ENCODE data around the gene PSD2. TPM values are rescaled to one million over a fixed set of nuclear protein-coding genes. Genes with fewer than 3 reads are reported as not detected.

Gene PSD2
- total RNA-seq, 6 experiments from 2014 or later = 0.04 to 0.07 (median 0.07) TPM; not detected in 3

GRCh38 chr5:139842321-139842720 lies 46.7 kb downstream of the PSD2 start:
- H3K4me1 ChIP-seq = no peaks in the 10 kb centered on the region
- H3K27me3 ChIP-seq = no peaks in the 10 kb centered on the region
- H3K27ac ChIP-seq = no peak overlapping the region
- TF ChIP-seq CTCF (IDR thresholded peaks at IDR 0.05) = no peak
- ATAC-seq = no peak
- H3K4me3 ChIP-seq = no peak overlapping the region
- H3K9me3 ChIP-seq = no peaks in the 10 kb centered on the region
- peak in 1 of 3 donors; percentile 40 for DNase-seq
- WGBS (ENCODE audit: insufficient coverage, low coverage, low lambda C conversion rate, missing lambda C conversion rate) = 88% methylated on average over 3 of the region's 7 CpGs
- H3K36me3 ChIP-seq = no peaks in the 10 kb centered on the region
- intact Hi-C loops (cut with DNase I) = no loop called here

GRCh38 chr5:139843991-139844390 lies 48.4 kb downstream of the PSD2 start:
- intact Hi-C loops (cut with DNase I) = no loop called here
- no peaks in the 10 kb centered on the region for H3K9me3 ChIP-seq
- no peak overlapping the region for H3K27ac ChIP-seq
- no peaks in the 10 kb centered on the region for H3K27me3 ChIP-seq
- H3K4me3 ChIP-seq = no peak overlapping the region
- TF ChIP-seq CTCF (IDR thresholded peaks at IDR 0.05) (no peak), POLR2A (IDR thresholded peaks at IDR 0.05) (no peak)
- WGBS (ENCODE audit: insufficient coverage, low coverage, low lambda C conversion rate, missing lambda C conversion rate) = 38% methylated on average over 5 of the region's 5 CpGs
- H3K36me3 ChIP-seq = no peaks in the 10 kb centered on the region
- H3K4me1 ChIP-seq = peaks cover 0 to 5% (median 0%) of the 10 kb centered on the region in 4 donors
- ATAC-seq (no peak), DNase-seq (no peak)

GRCh38 chr5:139844472-139845145 lies 49.0 kb downstream of the PSD2 start:
- DNase-seq = peak; percentile 67 to 69 (median 68)
- ATAC-seq = peak; percentile 26 to 60 (median 42)
- intact Hi-C loops (cut with DNase I) = no loop called here

GRCh38 chr5:139845846-139846681 lies 50.5 kb downstream of the PSD2 start:
- Histone ChIP-seq H3K4me3 (no peak overlapping the region), H3K27ac (no peak overlapping the region), H3K4me1 (peaks cover 0 to 5% (median 0%) of the 10 kb centered on the region in 4 donors), H3K9me3 (no peaks in the 10 kb centered on the region), H3K27me3 (no peaks in the 10 kb centered on the region), H3K36me3 (no peaks in the 10 kb centered on the region)
- WGBS (ENCODE audit: insufficient coverage, low coverage, low lambda C conversion rate, missing lambda C conversion rate) = 26% methylated on average over 6 of the region's 18 CpGs
- intact Hi-C loops (cut with DNase I) = no loop called here
- TF ChIP-seq POLR2A (IDR thresholded peaks at IDR 0.05) (no peak), CTCF (IDR thresholded peaks at IDR 0.05) (no peak)
- peak; percentile 56 to 77 (median 73) for DNase-seq
- peak; percentile 52 to 67 (median 62) for ATAC-seq

More at GRCh38 chr5:139844472-139845145, 49.0 kb downstream of the PSD2 start:
- Histone ChIP-seq H3K27me3 (no peaks in the 10 kb centered on the region), H3K4me3 (no peak overlapping the region), H3K4me1 (peaks cover 0 to 5% (median 0%) of the 10 kb centered on the region in 4 donors), H3K27ac (no peak overlapping the region), H3K36me3 (no peaks in the 10 kb centered on the region), H3K9me3 (no peaks in the 10 kb centered on the region)
- WGBS (ENCODE audit: insufficient coverage, low coverage, low lambda C conversion rate, missing lambda C conversion rate) = 34% methylated on average over 15 of the region's 18 CpGs
- TF ChIP-seq CTCF (IDR thresholded peaks at IDR 0.05) (peak; percentile 52 to 66 (median 61)), POLR2A (IDR thresholded peaks at IDR 0.05) (no peak)

Measured in right lobe of liver (tissue), 6 donors.